CD4-positive, alpha-beta memory T cell (primary cell): Measurements from ENCODE around the gene MUSTN1. TPM values are rescaled to one million over a fixed set of nuclear protein-coding genes. Genes with fewer than 3 reads are reported as not detected.

Source experiments
- CTCF ChIA-PET: fragments of 350-600 bp; sonication (Branson Sonifier 250); formaldehyde crosslinking; loops from one replicate; lab custom pipeline; 2021; ENCODE audit warnings: inconsistent platforms; ENCODE audit not compliant: partially characterized antibody; lab: Charles Lee
- POLR2A ChIA-PET: fragments of 350-600 bp; sonication (Branson Sonifier 250); formaldehyde crosslinking; loops from one replicate; lab custom pipeline; 2021; ENCODE audit not compliant: partially characterized antibody; lab: Charles Lee
- DNase-seq, 5 donors: peaks; one replicate each; pipeline versions ENCODE4 v3.0.0 to v3.0.0-alpha.2; 2020 to 2022; ENCODE audit warnings: mixed read lengths in 1 of 5
- H3K27ac ChIP-seq: one replicate; pipeline ENCODE4 v1.7.0; 2013; ENCODE audit warnings: low read depth, low read length
- H3K27me3 ChIP-seq: 2 replicates; pipeline ENCODE4 v1.7.0; 2013; ENCODE audit warnings: mild to moderate bottlenecking, low read length, moderate library complexity; ENCODE audit not compliant: insufficient read depth
- H3K36me3 ChIP-seq: 2 replicates; pipeline ENCODE4 v1.7.0; 2013; ENCODE audit warnings: mild to moderate bottlenecking, low read length, moderate library complexity; ENCODE audit not compliant: insufficient read depth
- H3K4me1 ChIP-seq: 2 replicates; pipeline ENCODE4 v1.7.0; 2013; ENCODE audit warnings: mild to moderate bottlenecking, low read length, moderate library complexity; ENCODE audit not compliant: insufficient read depth
- H3K4me3 ChIP-seq, 2 donors: one replicate each; pipeline ENCODE4 v1.7.0; 2013; ENCODE audit warnings: low read length in 2 of 2, mild to moderate bottlenecking in 1 of 2
- H3K9me3 ChIP-seq, 2 donors: one replicate each; pipeline ENCODE4 v1.7.0; 2013; ENCODE audit warnings: low read length in 2 of 2, control low read depth in 1 of 2; ENCODE audit not compliant: control insufficient read depth in 1 of 2
- H3K27ac Mint-ChIP-seq, 7 donors: one replicate each; pipeline ENCODE4 v1.8.0; 2020 to 2021; ENCODE audit warnings: mixed read lengths in 7 of 7, mild to moderate bottlenecking in 6 of 7, inconsistent platforms in 3 of 7, moderate library complexity in 3 of 7
- H3K27me3 Mint-ChIP-seq, 2 donors: one replicate each; pipeline ENCODE4 v1.8.0; 2020 to 2021; ENCODE audit warnings: mixed read lengths in 2 of 2
- H3K36me3 Mint-ChIP-seq, 2 donors: one replicate each; pipeline ENCODE4 v1.8.0; 2020 to 2021; ENCODE audit warnings: mixed read lengths in 2 of 2, inconsistent platforms in 1 of 2, mild to moderate bottlenecking in 1 of 2
- H3K4me1 Mint-ChIP-seq, 4 donors: one replicate each; pipeline ENCODE4 v1.8.0; 2020 to 2021; ENCODE audit warnings: mixed read lengths in 4 of 4, mild to moderate bottlenecking in 1 of 4
- H3K4me3 Mint-ChIP-seq, 8 donors: one replicate each; pipeline ENCODE4 v1.8.0; 2020 to 2021; ENCODE audit warnings: mixed read lengths in 8 of 8, mild to moderate bottlenecking in 7 of 8, moderate library complexity in 6 of 8, inconsistent platforms in 3 of 8
- H3K9me3 Mint-ChIP-seq, 8 donors: one replicate each; pipeline ENCODE4 v1.8.0; 2020 to 2021; ENCODE audit warnings: mixed read lengths in 8 of 8, mild to moderate bottlenecking in 5 of 8, inconsistent platforms in 3 of 8, moderate library complexity in 1 of 8
- intact Hi-C: fragments of 100-400 bp; cut with micrococcal nuclease; formaldehyde crosslinking; loops from one replicate; pipeline ENCODE4 v1.15.1; 2023
- polyA plus RNA-seq, 2 donors: library from polyadenylated mRNA; unstranded; fragments of 300-500 nt; fragmentation: Illumina TruSeq; gene quantifications; one replicate each; pipeline ENCODE4 v1.2.3, GENCODE V29; 2021
- total RNA-seq, 2 experiments: library from RNA; stranded (reverse); gene quantifications; one replicate each; pipeline ENCODE4 v1.2.3, GENCODE V29; 2021

MUSTN1 gene
- total and polyA plus RNA-seq, 4 experiments from 2014 or later, result 1.6 to 3.3 TPM; not detected in 2

- no peak for DNase-seq
- H3K27ac Mint-ChIP-seq, result no peak overlapping the region
- POLR2A ChIA-PET, result no interaction called here
- H3K9me3 ChIP-seq, result no peaks in the 10 kb centered on the region
- peaks cover 49% of the 10 kb centered on the region for H3K36me3 ChIP-seq
- peaks cover 0 to 4% (median under 1%) of the 10 kb centered on the region in 4 donors for H3K4me1 Mint-ChIP-seq
- H3K36me3 Mint-ChIP-seq, result peaks cover 33 to 53% of the 10 kb centered on the region in 2 donors
- H3K27me3 ChIP-seq, result no peaks in the 10 kb centered on the region
- no peak overlapping the region for H3K4me3 Mint-ChIP-seq
- CTCF ChIA-PET, result interaction anchor here (1.2 to 2.5 kb wide), 2 partner anchors 47 to 89 kb away, joined by 4 to 16 read pairs; no protein-coding TSS in a partner anchor
- no peaks in the 10 kb centered on the region for H3K4me1 ChIP-seq
- H3K4me3 ChIP-seq, result no peak overlapping the region
- H3K9me3 Mint-ChIP-seq, result no peaks in the 10 kb centered on the region
- no peaks in the 10 kb centered on the region for H3K27me3 Mint-ChIP-seq
- H3K27ac ChIP-seq, result no peak overlapping the region
- intact Hi-C loops, result loop anchor here (5.0 kb wide), 1 partner anchor 46 kb away; no protein-coding TSS in a partner anchor
Observed at GRCh38 chr3:52846432-52846965, 11.7 kb upstream of the MUSTN1 start.

DNA sequence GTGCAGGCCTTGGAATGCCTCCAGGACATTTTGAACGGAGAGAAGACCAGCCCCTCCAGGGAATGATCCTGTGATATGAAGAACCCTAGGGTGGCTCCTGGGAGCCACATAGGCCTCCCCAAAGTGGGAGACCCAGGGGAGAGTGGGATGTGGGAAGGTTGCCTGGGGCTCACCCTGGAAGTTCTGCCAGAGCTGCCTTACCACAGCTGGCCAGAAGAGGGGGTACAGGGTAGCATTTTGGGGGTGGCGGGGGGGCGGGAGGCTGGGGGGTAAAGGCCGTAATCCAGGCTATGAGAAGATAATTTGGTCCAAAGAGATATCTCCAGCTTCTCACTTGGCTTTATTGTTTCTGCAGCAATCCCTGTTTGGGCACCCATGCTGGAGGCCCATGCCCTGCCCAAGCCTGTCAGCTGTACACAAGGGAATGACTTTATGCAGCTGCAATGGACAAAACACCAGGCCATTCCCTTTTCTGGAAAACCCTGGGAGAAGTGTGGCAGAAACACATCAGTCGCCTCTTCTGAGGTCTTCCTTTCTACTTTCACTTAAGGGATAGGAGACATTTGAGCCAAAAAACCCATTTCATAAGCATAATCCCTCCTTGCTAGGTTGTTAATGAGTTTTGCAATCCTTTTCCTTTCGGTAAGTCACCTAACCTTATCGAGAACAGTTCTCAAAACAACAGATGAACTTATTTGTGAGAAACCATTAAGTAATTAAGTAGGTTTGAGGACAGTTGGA, 11.0 kb upstream of the MUSTN1 start:
- Mint-ChIP-seq H3K9me3 (no peaks in the 10 kb centered on the region), H3K4me1 (peaks cover 0 to 5% (median under 1%) of the 10 kb centered on the region in 4 donors), H3K4me3 (no peak overlapping the region), H3K27me3 (no peaks in the 10 kb centered on the region), H3K27ac (peak overlapping the region in 1 of 7 donors; percentile 77), H3K36me3 (peaks cover 39 to 53% of the 10 kb centered on the region in 2 donors)
- Histone ChIP-seq H3K9me3 (no peaks in the 10 kb centered on the region), H3K4me3 (no peak overlapping the region), H3K27me3 (no peaks in the 10 kb centered on the region), H3K27ac (no peak overlapping the region), H3K36me3 (peaks cover 50% of the 10 kb centered on the region), H3K4me1 (no peaks in the 10 kb centered on the region)
- peak in 2 of 5 donors; percentile 9 to 12 for DNase-seq
- CTCF ChIA-PET, result interaction anchor here (0.8 to 2.5 kb wide), 4 partner anchors 11 to 89 kb away, joined by 3 to 16 read pairs (median 4); partner anchors contain the start of gene MUSTN1
- POLR2A ChIA-PET, result no interaction called here
- intact Hi-C loops, result loop anchor here (1.0 to 5.0 kb wide), 2 partner anchors 46 to 226 kb away; no protein-coding TSS in a partner anchor

DNA sequence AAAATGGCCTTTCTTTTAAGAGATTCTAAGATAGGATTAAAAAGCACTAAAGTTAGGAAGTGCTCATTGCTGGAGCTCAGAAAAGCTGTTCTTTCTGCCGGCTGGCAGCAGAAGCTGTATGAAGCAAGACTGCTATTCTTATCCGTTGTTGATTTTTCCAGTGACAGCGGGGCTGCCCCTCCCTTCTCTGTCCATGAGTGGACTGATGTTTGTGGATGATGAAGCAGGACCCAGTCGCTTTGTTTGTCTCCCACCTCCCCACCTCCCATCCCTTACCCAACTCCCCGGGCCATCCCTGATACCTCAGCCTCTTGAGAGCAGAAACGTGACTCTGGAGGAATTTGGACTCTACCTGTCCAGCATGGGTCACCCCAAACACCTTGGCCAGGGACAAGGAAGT, 10.3 kb upstream of the MUSTN1 start:
- POLR2A ChIA-PET, result no interaction called here
- no peak overlapping the region for H3K27ac Mint-ChIP-seq
- no peaks in the 10 kb centered on the region for H3K9me3 Mint-ChIP-seq
- peaks cover 43 to 58% of the 10 kb centered on the region in 2 donors for H3K36me3 Mint-ChIP-seq
- H3K27me3 Mint-ChIP-seq, result no peaks in the 10 kb centered on the region
- DNase-seq, result no peak
- intact Hi-C loops, result loop anchor here (1.0 to 5.0 kb wide), 2 partner anchors 47 to 227 kb away; no protein-coding TSS in a partner anchor
- no peaks in the 10 kb centered on the region for H3K9me3 ChIP-seq
- CTCF ChIA-PET, result interaction anchor here (0.8 to 2.5 kb wide), 4 partner anchors 10 to 90 kb away, joined by 3 to 16 read pairs (median 4); partner anchors contain the start of gene MUSTN1
- peaks cover 0 to 6% (median 3%) of the 10 kb centered on the region in 4 donors for H3K4me1 Mint-ChIP-seq
- no peaks in the 10 kb centered on the region for H3K4me1 ChIP-seq
- H3K27me3 ChIP-seq, result no peaks in the 10 kb centered on the region
- no peak overlapping the region for H3K4me3 Mint-ChIP-seq
- H3K36me3 ChIP-seq, result peaks cover 50% of the 10 kb centered on the region
- H3K27ac ChIP-seq, result no peak overlapping the region
- H3K4me3 ChIP-seq, result no peak overlapping the region

DNA sequence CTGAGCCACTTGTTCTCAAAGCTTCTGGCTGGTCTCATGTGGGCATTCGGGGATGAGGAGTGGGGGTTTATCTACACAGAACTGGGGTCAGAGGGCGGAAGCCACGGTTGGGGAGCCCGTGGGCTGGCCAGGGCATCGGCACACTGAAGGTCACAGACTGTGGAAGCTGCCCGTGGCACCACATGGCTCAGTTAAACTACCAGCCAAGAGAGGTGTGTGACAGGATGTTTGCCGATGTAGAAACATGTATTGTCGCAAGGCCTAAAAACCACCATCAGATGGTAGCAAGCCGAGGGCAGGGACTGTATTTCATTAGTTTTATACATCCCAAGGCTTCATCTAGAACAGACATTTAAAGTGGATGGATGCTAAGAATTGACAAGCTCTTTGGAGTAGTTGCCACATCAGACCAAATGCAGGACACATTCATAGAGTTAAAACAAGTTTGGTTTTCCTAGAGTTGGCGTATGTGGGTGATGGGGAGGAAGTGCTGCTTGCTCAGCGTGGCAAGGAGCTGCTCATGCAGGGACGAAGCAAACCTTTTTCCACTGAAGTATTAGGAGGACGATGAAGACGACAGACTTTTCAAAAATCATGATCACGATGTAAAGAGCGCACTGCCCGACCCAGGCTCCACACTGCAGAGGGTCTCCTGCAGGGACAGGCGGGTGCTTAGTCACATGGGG, 9.6 kb upstream of the MUSTN1 start:
- no peaks in the 10 kb centered on the region for H3K27me3 ChIP-seq
- H3K4me3 Mint-ChIP-seq, result no peak overlapping the region
- CTCF ChIA-PET, result interaction anchor here (1.5 to 2.5 kb wide), 2 partner anchors 49 to 87 kb away, joined by 4 to 16 read pairs; no protein-coding TSS in a partner anchor
- H3K9me3 Mint-ChIP-seq, result no peaks in the 10 kb centered on the region
- no peaks in the 10 kb centered on the region for H3K9me3 ChIP-seq
- H3K27ac Mint-ChIP-seq, result peak overlapping the region in 2 of 7 donors; percentile 42 to 77
- H3K27me3 Mint-ChIP-seq, result no peaks in the 10 kb centered on the region
- no peak overlapping the region for H3K27ac ChIP-seq
- no peak overlapping the region for H3K4me3 ChIP-seq
- H3K4me1 Mint-ChIP-seq, result peaks cover 2 to 12% (median 6%) of the 10 kb centered on the region in 4 donors
- DNase-seq, result no peak
- H3K36me3 ChIP-seq, result peaks cover 50% of the 10 kb centered on the region
- POLR2A ChIA-PET, result interaction anchor here (0.8 kb wide), 1 partner anchor 23 kb away, joined by 3 read pairs; no protein-coding TSS in a partner anchor
- H3K36me3 Mint-ChIP-seq, result peaks cover 45 to 58% of the 10 kb centered on the region in 2 donors
- intact Hi-C loops, result no loop called here
- H3K4me1 ChIP-seq, result peaks cover 2% of the 10 kb centered on the region

DNA sequence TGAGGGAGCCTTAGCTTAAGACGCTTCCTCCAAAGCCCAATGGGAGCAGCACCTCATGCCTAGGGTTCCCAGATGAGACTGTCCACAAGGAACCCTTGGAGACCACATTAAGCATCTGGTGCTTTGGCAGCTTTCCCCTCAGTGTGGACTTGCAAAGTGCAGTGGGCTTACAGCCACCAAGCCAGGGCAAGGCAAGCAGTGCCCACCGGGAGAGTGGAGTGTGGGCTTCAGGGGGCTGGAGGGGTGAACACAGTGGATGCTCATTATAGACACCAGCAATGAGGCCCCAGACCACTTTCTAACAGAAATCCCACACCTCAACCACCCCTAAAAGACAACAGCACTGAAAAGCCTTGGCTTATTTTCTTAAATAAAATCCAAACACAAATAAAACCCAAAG, 9.1 kb upstream of the MUSTN1 start:
- H3K27me3 ChIP-seq, result no peaks in the 10 kb centered on the region
- Mint-ChIP-seq H3K36me3 (peaks cover 45 to 54% of the 10 kb centered on the region in 2 donors), H3K9me3 (no peaks in the 10 kb centered on the region), H3K4me3 (no peak overlapping the region), H3K27me3 (no peaks in the 10 kb centered on the region), H3K4me1 (peaks cover 7 to 17% (median 9%) of the 10 kb centered on the region in 4 donors), H3K27ac (peak overlapping the region in 1 of 7 donors; percentile 43)
- ChIA-PET POLR2A (interaction anchor here (0.8 kb wide), 1 partner anchor 24 kb away, joined by 3 read pairs; no protein-coding TSS in a partner anchor), CTCF (interaction anchor here (1.3 to 2.5 kb wide), 2 partner anchors 49 to 229 kb away, joined by 3 to 16 read pairs; no protein-coding TSS in a partner anchor)
- no peak overlapping the region for H3K27ac ChIP-seq
- no peak for DNase-seq
- peaks cover 8% of the 10 kb centered on the region for H3K4me1 ChIP-seq
- no peak overlapping the region for H3K4me3 ChIP-seq
- peaks cover 45% of the 10 kb centered on the region for H3K36me3 ChIP-seq
- intact Hi-C loops, result no loop called here
- no peaks in the 10 kb centered on the region for H3K9me3 ChIP-seq

- POLR2A ChIA-PET, result no interaction called here
Observed at GRCh38 chr3:52843108-52843865, 8.5 kb upstream of the MUSTN1 start.

More at GRCh38 chr3:52843108-52843865, 8.5 kb upstream of the MUSTN1 start:
- peaks cover 14% of the 10 kb centered on the region for H3K4me1 ChIP-seq
- H3K27me3 ChIP-seq, result no peaks in the 10 kb centered on the region
- no peak for DNase-seq
- no peak overlapping the region for H3K4me3 Mint-ChIP-seq
- peaks cover 39% of the 10 kb centered on the region for H3K36me3 ChIP-seq
- peaks cover 45 to 51% of the 10 kb centered on the region in 2 donors for H3K36me3 Mint-ChIP-seq
- no peak overlapping the region for H3K4me3 ChIP-seq
- H3K9me3 Mint-ChIP-seq, result no peaks in the 10 kb centered on the region
- CTCF ChIA-PET, result interaction anchor here (1.3 kb wide), 1 partner anchor 229 kb away, joined by 3 read pairs; no protein-coding TSS in a partner anchor
- peak overlapping the region in 1 of 7 donors; percentile 63 for H3K27ac Mint-ChIP-seq
- intact Hi-C loops, result no loop called here
- H3K9me3 ChIP-seq, result no peaks in the 10 kb centered on the region
- peaks cover 13 to 23% (median 15%) of the 10 kb centered on the region in 4 donors for H3K4me1 Mint-ChIP-seq
- no peak overlapping the region for H3K27ac ChIP-seq
- H3K27me3 Mint-ChIP-seq, result no peaks in the 10 kb centered on the region
